HG03442 (cell line): Measurements from ENCODE around the gene GSK3A.
"Not testable (repeated sequence)": the region's sequence is repeated elsewhere in the genome, so short reads cannot be mapped to it uniquely, and the experiment has no call there.

Experiments
- ATAC-seq: cut with Tn5 transposase; IDR thresholded peaks from one replicate; pipeline ENCODE4 v1.9.1; 2021; ENCODE audit warnings: mild to moderate bottlenecking, moderate library complexity; ENCODE audit not compliant: unreplicated experiment

The GSK3A gene

DNA sequence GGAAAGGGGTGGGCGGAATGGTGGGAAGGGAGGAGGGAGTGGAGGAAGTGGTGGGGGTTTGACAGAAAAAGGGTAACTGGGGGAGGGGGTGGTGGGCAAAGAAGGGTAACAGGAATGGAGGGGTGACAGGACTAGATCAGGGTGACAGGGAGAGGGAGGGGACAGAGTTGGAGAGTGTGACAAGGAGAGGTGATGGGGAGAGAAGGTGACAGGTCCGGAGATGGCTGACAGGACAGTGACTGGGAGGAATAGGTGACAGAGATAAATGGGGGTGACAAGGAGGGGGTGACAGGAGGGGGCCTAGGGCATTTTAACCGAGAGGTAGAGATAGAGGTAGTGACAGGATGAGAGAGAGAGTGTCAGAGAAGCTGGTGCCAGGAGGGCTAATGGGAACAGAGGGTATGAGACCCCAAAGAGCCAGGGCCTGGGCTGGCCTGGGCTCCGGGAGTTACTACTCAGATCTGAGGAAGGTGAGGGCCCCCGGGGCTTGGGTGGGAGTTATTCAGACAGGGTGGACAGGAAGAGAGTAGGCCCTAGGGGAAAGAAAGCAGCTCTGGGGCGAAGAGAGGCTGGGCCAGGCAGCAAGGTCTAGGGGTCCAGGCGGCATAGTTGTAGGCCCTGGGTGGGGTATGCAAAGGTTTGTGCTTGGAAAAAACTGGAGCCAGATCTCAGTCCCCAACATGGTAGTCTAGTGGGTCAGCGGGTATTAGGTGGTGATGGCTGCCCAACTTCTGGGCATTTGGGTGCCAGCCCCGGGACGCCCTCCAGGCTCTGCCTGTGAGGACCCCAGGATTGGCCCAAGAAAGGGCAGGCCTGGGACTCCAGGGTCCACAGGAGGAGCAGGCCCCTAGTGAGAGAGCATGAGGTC, 27.3 kb upstream of the GSK3A start:
- ATAC-seq, result no peak

DNA sequence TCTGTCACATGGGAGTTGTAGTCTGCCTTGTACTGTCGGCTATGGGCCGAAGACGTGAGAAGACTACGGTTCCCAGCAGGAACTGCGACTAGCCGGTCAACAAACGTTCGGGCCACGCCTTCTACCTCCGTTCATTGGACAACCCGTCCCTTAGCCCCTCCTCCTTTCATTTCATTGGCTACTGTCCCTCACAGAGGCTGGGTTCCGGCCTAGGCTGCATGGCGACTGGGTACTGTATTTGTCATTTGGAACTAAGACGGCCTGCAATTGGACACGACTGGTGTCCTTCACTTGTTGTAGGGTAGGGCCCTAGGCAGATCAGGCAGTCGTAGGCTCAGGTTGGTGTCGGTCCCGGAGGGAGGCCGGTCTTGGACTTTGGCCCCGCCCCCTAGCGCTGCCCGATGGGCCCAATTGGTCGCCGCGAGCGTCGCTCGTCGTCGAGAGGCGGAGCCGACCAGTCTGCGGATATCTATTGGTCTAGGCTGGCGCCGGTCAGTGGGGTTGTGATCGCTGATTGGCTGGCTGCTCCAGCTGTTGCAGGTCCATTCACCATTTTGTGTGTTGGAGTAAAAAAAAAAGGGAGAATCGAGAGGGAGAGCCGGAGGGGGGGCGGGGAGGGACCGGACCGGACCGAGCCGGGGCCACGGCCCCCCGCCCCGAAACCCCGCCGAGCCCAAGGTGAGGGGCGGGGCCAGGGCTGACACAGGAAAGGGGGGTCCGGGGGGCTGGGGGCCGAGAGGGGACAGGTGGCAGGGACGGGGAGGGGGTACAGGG, 26.5 kb upstream of the GSK3A start, which contains the start of gene CIC:
CIC (plus strand) TSS at position 549 of the 774 bp plus-strand sequence. CDS start 2,532 bp downstream, outside the sequence.
- ATAC-seq, result peak; percentile 72

- peak; percentile 50 for ATAC-seq
These were observed 25.8 kb upstream of the GSK3A start for GRCh38 chr19:42268142-42268703.

GRCh38 chr19:42267644-42268141, 25.3 kb upstream of the GSK3A start:
- no peak for ATAC-seq

DNA sequence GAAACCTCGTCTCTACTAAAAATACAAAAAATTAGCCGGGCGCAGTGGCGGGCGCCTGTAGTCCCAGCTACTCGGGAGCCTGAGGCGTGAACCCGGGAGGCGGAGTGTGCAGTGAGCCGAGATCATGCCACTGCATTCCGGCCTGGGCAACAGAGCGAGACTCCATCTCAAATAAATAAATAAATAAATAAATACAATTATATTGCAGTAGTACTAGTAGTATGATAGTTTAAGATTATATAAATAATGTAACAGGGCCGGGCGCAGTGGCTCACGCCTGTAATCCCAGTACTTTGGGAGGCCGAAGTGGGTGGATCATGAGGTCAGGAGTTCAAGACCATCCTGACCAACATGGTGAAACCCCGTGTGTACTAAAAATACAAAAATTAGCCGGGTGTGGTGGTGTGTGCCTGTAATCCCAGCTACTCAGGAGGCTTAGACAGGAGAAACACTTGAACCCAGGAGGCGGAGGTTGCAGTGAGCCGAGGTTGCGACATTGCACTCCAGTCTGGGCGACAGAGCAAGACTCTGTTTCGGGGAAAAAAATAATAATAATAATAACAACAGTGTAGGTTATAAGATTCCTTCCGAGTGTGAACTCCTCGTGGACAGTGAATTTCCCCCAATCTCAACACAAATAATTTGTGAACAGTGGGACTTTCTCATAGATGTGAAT, 24.7 kb upstream of the GSK3A start:
- not testable (repeated sequence) for ATAC-seq

DNA sequence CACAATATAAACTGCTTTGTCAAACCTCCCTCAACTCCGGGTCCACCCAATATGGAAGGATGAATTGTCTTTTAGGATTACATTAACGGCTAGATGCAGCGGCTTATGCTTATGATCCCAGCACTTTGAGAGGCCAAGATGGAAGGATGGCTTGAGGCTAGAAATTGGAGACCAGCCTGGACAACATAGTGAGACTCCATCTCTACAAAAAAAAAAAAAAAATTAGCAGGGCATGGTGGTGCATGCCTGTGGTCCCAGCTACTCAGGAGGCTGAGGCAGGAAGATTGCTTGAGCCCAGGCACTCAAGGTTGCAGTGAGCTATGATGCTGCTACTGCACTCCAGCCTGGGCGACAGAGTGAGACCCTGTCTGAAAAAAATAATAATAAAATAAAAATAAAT, 23.7 kb upstream of the GSK3A start:
- not testable (repeated sequence) for ATAC-seq

DNA sequence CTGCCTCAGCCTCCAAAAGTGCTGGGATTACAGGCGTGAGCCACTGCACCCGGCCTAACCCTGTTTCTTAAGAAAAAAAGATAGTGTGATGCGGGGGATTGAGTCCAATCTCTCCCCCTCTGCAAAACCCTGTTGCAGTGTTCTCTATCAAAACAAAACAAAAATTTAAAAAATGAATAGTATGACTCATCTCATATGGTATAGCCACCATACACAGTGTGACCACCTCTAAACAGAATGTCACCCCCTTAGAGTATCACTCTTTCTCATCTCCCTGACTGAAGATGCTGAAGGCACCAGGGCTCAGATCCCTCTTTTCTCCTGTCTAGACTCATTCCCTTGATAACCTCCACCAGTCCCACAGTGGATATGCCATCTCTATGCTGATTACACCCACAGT, 19.4 kb upstream of the GSK3A start:
- no peak for ATAC-seq

DNA sequence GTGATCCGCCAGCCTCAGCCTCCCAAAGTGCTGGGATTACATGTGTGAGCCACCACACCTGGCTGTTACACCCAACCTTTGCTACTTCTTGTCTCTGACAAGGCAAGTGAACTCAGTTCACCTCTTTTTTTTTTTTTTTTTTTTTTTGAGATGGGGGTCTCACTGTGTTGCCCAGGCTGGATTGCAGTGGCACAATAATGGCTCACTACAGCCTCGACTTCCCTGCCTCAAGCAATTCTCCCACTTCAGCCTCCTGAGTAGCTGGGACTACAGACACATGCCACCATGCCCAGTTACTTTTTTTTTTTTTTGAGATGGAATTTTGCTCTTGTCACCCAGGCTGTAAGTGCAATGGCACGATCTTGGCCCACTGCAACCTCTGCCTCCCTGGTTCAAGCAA, 15.4 kb upstream of the GSK3A start:
- not testable (repeated sequence) for ATAC-seq

GRCh38 chr19:42255766-42256745, 13.7 kb upstream of the GSK3A start:
- no peak for ATAC-seq

- ATAC-seq, result peak; percentile 52
These were observed 12.7 kb upstream of the GSK3A start, which contains the start of gene ERF for GRCh38 chr19:42254850-42255765. Gene ERF (minus strand): TSS chr19:42255128. CDS start chr19:42254999, 129 bp downstream.

GRCh38 chr19:42254089-42254849, 11.9 kb upstream of the GSK3A start:
- ATAC-seq, result peak; percentile 22

DNA sequence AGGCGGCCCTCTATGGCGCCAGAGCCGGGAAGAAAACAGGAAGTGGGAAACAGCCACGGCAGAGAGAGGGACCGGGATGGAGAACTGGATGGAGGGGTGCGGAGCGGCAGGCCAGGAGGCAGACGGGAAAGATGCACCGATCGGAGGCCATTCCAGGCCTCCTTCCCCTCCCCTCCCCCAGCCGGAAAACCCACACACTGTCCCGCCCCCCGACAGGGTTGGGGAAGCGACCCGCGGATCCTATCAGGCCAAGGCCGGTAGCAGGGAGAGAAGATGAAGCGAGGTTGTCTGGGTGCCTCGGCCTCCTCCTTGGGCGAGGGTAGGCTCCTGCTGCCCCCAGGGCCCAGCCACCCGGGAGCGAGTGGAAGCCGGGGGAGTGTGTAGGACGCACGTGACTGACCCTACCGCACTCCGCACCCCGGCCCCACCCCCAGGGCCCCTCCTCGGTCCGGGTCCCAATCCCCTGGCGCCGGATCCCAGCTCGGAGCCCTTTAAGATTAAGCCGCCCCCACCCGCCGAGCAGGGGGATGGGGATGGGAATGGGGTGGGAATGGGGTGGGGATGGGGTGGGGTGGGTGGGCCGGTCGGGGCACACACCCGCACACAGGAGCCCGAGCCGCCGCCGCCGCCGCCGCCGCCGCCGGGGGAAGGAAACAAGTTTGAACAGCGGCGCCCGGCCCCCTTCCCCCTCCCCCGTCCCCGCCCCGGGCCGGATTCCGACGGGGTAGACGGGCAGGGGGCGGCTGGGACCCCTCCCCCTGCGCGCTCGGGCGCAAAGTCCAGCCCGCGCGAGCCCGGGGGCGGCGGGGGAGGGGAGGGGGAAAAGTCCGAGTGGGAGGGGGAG, 11.1 kb upstream of the GSK3A start:
- peak; percentile 7 for ATAC-seq

- ATAC-seq, result no peak
These were observed 10.2 kb upstream of the GSK3A start for GRCh38 chr19:42252365-42253244.

DNA sequence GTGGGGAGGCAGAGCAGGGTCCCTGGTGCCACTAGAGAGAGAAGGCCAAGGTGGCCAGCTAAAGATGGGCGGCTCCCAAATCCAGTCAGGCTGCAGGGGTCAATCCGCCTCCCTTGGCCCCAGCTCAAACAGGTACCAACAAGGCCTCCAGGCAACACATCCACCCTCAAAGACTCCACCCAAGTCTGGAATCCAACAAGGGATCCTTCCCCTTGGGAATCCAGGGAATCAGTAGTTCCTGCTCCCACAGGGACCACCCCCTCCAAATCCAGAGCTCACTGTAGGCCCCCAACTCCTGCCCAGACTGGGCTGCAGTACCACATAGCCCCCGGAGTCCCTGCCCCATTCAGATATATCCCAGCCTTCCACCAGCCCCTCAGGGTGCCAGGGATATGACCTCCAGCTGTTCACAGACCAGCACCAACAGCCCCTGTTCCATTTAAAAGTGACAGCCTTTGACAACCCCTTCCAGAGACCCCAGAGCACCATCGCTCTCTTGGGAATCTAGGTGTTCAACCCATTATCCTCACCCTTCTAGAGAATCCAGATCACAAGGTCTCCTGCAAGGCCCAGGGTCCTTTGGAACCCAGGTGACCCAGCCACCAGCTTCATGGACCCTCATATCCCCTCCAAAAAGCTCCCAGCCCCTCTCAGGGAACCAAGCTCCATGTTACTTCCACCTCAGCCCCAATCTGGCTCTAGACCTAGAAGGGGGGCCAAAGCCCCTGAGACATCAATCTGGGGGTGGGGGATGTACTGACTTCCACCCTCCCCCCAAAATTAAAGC, 9.4 kb upstream of the GSK3A start:
- ATAC-seq, result no peak
